ENCODE results near the gene SCN9A. TPM values are rescaled to one million over a fixed set of nuclear protein-coding genes. Genes with fewer than 3 reads are reported as not detected.

SCN9A gene
- total and polyA plus RNA-seq, 2 of the 8 experiments (the other 6 are each of a cell fraction or from before 2014, with no cell fraction given): 1.6 to 6.2 TPM

DNA sequence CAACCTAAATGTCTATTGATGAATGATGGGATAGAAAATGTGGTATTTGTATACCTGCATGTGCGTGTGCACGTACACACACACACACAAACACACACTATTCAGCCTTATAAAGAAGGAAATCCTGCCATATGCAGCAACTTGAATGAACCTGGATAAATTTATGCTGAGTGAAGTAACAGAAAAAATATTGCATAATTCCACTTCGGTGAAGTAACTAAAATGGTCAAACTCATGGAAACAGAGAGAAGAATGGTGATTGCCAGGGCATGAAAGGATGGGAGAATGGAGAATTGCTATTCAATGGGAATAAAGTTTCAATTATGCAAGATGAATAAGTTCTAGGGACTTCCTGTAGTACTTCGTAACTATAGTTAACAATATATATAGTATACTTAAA is 152.4 kb downstream of the SCN9A start:
- no peak overlapping the region for H2AFZ ChIP-seq (ENCODE audit: low read length)
- H2AK5ac ChIP-seq (ENCODE audit: low read depth, low read length): no peak overlapping the region
- DNase-seq (ENCODE audit: low read depth in 1 of 2, low spot score in 2 of 2) (no peak), FAIRE-seq (no peak)
- no peak overlapping the region for H4K8ac ChIP-seq (ENCODE audit: extremely low read depth, insufficient read depth, low read length)
- ChIA-PET POLR2A (ENCODE audit: partially characterized antibody) (no interaction called here), CTCF (ENCODE audit: partially characterized antibody) (no interaction called here)
- H3K9ac ChIP-seq (replicated peaks in 1 of 4; ENCODE audit: extremely low read depth in 1 of 4, low read depth in 3 of 4, low read length in 3 of 4): no peak overlapping the region
- H3K27me3 ChIP-seq (replicated peaks in 1 of 4; ENCODE audit: control insufficient read depth in 3 of 4, extremely low read depth in 1 of 4, insufficient read depth in 3 of 4, low read length in 3 of 4): no peaks in the 10 kb centered on the region
- TF ChIP-seq, protein P1, sequence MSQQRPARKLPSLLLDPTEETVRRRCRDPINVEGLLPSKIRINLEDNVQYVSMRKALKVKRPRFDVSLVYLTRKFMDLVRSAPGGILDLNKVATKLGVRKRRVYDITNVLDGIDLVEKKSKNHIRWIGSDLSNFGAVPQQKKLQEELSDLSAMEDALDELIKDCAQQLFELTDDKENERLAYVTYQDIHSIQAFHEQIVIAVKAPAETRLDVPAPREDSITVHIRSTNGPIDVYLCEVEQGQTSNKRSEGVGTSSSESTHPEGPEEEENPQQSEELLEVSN (IDR thresholded peaks at IDR 0.05): no peak
- no peak for TF ChIP-seq RAD21 (IDR thresholded peaks at IDR 0.05 in 1 of 2, conservative IDR thresholded peaks at IDR 0.05 in 1 of 2; ENCODE audit: low read depth in 2 of 2, low read length in 2 of 2)
- TF ChIP-seq, protein P2, sequence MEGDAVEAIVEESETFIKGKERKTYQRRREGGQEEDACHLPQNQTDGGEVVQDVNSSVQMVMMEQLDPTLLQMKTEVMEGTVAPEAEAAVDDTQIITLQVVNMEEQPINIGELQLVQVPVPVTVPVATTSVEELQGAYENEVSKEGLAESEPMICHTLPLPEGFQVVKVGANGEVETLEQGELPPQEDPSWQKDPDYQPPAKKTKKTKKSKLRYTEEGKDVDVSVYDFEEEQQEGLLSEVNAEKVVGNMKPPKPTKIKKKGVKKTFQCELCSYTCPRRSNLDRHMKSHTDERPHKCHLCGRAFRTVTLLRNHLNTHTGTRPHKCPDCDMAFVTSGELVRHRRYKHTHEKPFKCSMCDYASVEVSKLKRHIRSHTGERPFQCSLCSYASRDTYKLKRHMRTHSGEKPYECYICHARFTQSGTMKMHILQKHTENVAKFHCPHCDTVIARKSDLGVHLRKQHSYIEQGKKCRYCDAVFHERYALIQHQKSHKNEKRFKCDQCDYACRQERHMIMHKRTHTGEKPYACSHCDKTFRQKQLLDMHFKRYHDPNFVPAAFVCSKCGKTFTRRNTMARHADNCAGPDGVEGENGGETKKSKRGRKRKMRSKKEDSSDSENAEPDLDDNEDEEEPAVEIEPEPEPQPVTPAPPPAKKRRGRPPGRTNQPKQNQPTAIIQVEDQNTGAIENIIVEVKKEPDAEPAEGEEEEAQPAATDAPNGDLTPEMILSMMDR (IDR thresholded peaks at IDR 0.05; ENCODE audit: control extremely low read depth in 1 of 3, insufficient read depth in 1 of 3, low read depth in 1 of 3, low read length in 3 of 3): no peak
- TF ChIP-seq, protein P3, sequence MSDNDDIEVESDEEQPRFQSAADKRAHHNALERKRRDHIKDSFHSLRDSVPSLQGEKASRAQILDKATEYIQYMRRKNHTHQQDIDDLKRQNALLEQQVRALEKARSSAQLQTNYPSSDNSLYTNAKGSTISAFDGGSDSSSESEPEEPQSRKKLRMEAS (IDR thresholded peaks at IDR 0.05): no peak
- no peak for TF ChIP-seq CHD2 (IDR thresholded peaks at IDR 0.05; ENCODE audit: low read length)
- no peak for TF ChIP-seq KDM4A (IDR thresholded peaks at IDR 0.05; ENCODE audit: low read depth, low read length, severe bottlenecking)
- H2BK120ac ChIP-seq (replicated peaks; ENCODE audit: low read depth, low read length): no peak overlapping the region
- no peaks in the 10 kb centered on the region for H3K36me3 ChIP-seq (ENCODE audit: control insufficient read depth in 2 of 4, insufficient read depth in 4 of 4, low read length in 3 of 4)
- H3K79me2 ChIP-seq (ENCODE audit: control insufficient read depth in 1 of 2, insufficient read depth in 2 of 2, low read length in 2 of 2): no peaks in the 10 kb centered on the region
- H2BK12ac ChIP-seq (ENCODE audit: low read depth, low read length): no peak overlapping the region
- WGBS, 2 experiments (ENCODE audit: extremely low coverage in 1 of 2, insufficient coverage in 1 of 2, insufficient read length in 1 of 2, insufficient replicate concordance in 2 of 2, low coverage in 1 of 2, low lambda C conversion rate in 2 of 2, missing lambda C conversion rate in 1 of 2): 92% methylated on average over 4 of the region's 4 CpGs; no CpG with 5 or more reads in 1 of the 2 experiments
- H4K91ac ChIP-seq (replicated peaks; ENCODE audit: insufficient read length, low read length): no peak overlapping the region
- no peak overlapping the region for H2BK5ac ChIP-seq (ENCODE audit: low read depth, low read length)
- H3K23ac ChIP-seq (ENCODE audit: insufficient read length): no peak overlapping the region
- H3K9me3 ChIP-seq (ENCODE audit: insufficient read depth in 2 of 2, low read depth in 1 of 2, low read length in 1 of 2): no peaks in the 10 kb centered on the region
- H3K56ac ChIP-seq (replicated peaks; ENCODE audit: insufficient read length, low read depth, low read length): no peak overlapping the region
- no peak overlapping the region for H3K4me3 ChIP-seq (ENCODE audit: extremely low read depth in 1 of 4, insufficient read depth in 2 of 4, low read depth in 3 of 4, low read length in 4 of 4)
- no peak overlapping the region for H3K27ac ChIP-seq (ENCODE audit: low read depth, low read length)
- H3K79me1 ChIP-seq (ENCODE audit: low read depth, low read length): no peaks in the 10 kb centered on the region
- H3K4me2 ChIP-seq (ENCODE audit: insufficient read depth in 1 of 2, low read depth in 2 of 2, low read length in 2 of 2): no peak overlapping the region
- no peaks in the 10 kb centered on the region for H4K20me1 ChIP-seq (replicated peaks in 1 of 2; ENCODE audit: control insufficient read depth in 1 of 2, insufficient read depth in 2 of 2, low read length in 2 of 2)
- H3K23me2 ChIP-seq (ENCODE audit: low read depth, low read length): no peaks in the 10 kb centered on the region
- H3K18ac ChIP-seq (ENCODE audit: extremely low read depth, low read length): no peak overlapping the region
- H2BK20ac ChIP-seq (ENCODE audit: low read length): no peak overlapping the region
- H4K5ac ChIP-seq (ENCODE audit: insufficient read length, low read depth, low read length): no peak overlapping the region
- no peak overlapping the region for H2BK15ac ChIP-seq (ENCODE audit: low read length)
- H3K4me1 ChIP-seq (replicated peaks in 1 of 4; ENCODE audit: control insufficient read depth in 3 of 4, insufficient read depth in 4 of 4, low read length in 3 of 4): no peaks in the 10 kb centered on the region
- no peak overlapping the region for H3K14ac ChIP-seq (ENCODE audit: insufficient read length)
- no peak overlapping the region for H3K4ac ChIP-seq (replicated peaks; ENCODE audit: insufficient read length, low read depth, low read length)

All from H1 (cell line).